ENCODE data around the gene PTGR1. TPM values are rescaled to one million over a fixed set of nuclear protein-coding genes. Genes with fewer than 3 reads are reported as not detected.
A peak's percentile ranks its signal among the peaks of the same experiment; 100 is the strongest.
"Not testable (repeated sequence)": the region's sequence is repeated elsewhere in the genome, so short reads cannot be mapped to it uniquely, and the experiment has no call there.

Gene PTGR1
- total and polyA plus RNA-seq, 7 donors: 8.0 to 32.2 (median 18.8) TPM

DNA sequence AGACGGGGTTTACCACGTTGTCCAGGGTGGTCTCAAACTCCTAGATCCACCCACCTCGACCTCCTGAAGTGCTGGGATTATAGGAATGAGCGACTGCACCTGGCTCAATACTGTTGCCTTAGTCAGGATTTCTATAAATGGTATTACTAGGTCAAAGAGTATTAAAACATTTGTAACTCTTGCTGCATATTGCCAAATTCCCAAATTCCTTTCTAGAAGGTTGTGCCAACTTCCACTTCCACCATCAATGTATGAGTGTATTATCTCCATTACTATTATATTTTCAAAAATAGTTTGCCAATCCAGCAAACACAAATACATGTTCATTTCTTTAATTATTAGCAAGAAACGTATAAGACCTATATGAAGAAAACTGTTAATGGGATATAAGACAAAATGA lies 10.6 kb downstream of the PTGR1 start:
- DNase-seq (no peak), ATAC-seq (no peak)
- H3K36me3 ChIP-seq (ENCODE audit: insufficient read depth in 1 of 2, low read depth in 1 of 2): peaks cover 3 to 66% of the 10 kb centered on the region in 2 donors
- intact Hi-C loops (cut with DNase I): no loop called here
- H3K27me3 ChIP-seq (ENCODE audit: insufficient read depth in 3 of 3, low read length in 2 of 3): no peaks in the 10 kb centered on the region
- TF ChIP-seq, protein P1, sequence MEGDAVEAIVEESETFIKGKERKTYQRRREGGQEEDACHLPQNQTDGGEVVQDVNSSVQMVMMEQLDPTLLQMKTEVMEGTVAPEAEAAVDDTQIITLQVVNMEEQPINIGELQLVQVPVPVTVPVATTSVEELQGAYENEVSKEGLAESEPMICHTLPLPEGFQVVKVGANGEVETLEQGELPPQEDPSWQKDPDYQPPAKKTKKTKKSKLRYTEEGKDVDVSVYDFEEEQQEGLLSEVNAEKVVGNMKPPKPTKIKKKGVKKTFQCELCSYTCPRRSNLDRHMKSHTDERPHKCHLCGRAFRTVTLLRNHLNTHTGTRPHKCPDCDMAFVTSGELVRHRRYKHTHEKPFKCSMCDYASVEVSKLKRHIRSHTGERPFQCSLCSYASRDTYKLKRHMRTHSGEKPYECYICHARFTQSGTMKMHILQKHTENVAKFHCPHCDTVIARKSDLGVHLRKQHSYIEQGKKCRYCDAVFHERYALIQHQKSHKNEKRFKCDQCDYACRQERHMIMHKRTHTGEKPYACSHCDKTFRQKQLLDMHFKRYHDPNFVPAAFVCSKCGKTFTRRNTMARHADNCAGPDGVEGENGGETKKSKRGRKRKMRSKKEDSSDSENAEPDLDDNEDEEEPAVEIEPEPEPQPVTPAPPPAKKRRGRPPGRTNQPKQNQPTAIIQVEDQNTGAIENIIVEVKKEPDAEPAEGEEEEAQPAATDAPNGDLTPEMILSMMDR (IDR thresholded peaks at IDR 0.05): no peak
- no peaks in the 10 kb centered on the region for H3K9me3 ChIP-seq
- WGBS, 3 donors: 74 to 89% (median 81%) methylated on average over 5 of the region's 5 CpGs
- H3K4me3 ChIP-seq: no peak overlapping the region
- H3K4me1 ChIP-seq: no peaks in the 10 kb centered on the region
- no peak overlapping the region for H3K27ac ChIP-seq

- H3K36me3 ChIP-seq (ENCODE audit: insufficient read depth in 1 of 2, low read depth in 1 of 2): peaks cover 5 to 69% of the 10 kb centered on the region in 2 donors
- TF ChIP-seq, protein P1 (IDR thresholded peaks at IDR 0.05): no peak
- H3K27me3 ChIP-seq (ENCODE audit: insufficient read depth in 3 of 3, low read length in 2 of 3): no peaks in the 10 kb centered on the region
- WGBS, 3 donors: 95 to 98% (median 96%) methylated on average over 5 of the region's 5 CpGs
- intact Hi-C loops (cut with DNase I): no loop called here
- H3K27ac ChIP-seq: no peak overlapping the region
- ATAC-seq (no peak), DNase-seq (no peak)
- H3K4me3 ChIP-seq: no peak overlapping the region
- no peaks in the 10 kb centered on the region for H3K9me3 ChIP-seq
- H3K4me1 ChIP-seq: no peaks in the 10 kb centered on the region
Observed at GRCh38 chr9:111586378-111586777, 13.1 kb downstream of the PTGR1 start.

GRCh38 chr9:111582888-111583287 lies 16.6 kb downstream of the PTGR1 start:
- intact Hi-C loops (cut with DNase I): no loop called here
- peaks cover 12 to 80% of the 10 kb centered on the region in 2 donors for H3K36me3 ChIP-seq (ENCODE audit: insufficient read depth in 1 of 2, low read depth in 1 of 2)
- ATAC-seq (no peak), DNase-seq (peak in 1 of 2 donors; percentile 17)
- no peak overlapping the region for H3K4me3 ChIP-seq
- no peaks in the 10 kb centered on the region for H3K4me1 ChIP-seq
- TF ChIP-seq, protein P1 (IDR thresholded peaks at IDR 0.05): no peak
- WGBS, 3 donors: 70 to 77% (median 71%) methylated on average over 3 of the region's 3 CpGs
- H3K27ac ChIP-seq: no peak overlapping the region
- H3K27me3 ChIP-seq (ENCODE audit: insufficient read depth in 3 of 3, low read length in 2 of 3): no peaks in the 10 kb centered on the region
- H3K9me3 ChIP-seq: no peaks in the 10 kb centered on the region

DNA sequence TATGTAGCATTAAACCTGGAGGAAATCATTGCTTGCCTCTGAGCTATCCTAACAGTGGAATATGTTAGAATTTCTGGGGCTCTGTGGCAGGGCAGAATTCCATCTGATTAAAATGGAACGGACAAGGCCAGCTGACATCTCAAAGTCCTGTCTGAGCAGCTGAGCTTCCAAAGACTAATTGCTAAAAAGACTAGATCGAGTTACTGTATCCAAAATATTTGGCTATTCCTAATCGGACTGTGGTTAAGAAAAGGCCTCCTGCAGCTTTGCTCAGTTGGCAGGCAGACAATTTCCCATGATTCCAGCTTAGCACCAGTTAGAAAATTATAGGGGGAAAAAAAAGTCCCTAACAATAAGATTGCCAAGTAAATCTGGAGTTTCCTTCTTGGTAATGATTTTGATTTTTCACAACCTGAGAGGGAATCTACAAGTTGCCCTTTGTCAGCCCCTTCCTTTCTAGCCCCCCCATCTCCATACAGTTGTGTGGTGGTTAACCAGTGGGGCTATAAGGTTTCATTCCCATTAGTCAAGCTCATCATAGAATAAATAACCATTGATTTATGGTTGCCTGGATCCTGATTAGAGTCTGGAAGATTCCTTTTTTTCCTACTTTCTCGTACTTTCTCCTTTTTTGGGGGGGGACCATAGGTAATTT lies 26.4 kb downstream of the PTGR1 start:
- intact Hi-C loops (cut with DNase I): no loop called here
- H3K4me3 ChIP-seq: no peak overlapping the region
- DNase-seq (no peak), ATAC-seq (peak; percentile 31 to 78 (median 40))
- H3K27me3 ChIP-seq (ENCODE audit: insufficient read depth in 3 of 3, low read length in 2 of 3): no peaks in the 10 kb centered on the region
- H3K36me3 ChIP-seq (ENCODE audit: insufficient read depth in 1 of 2, low read depth in 1 of 2): peaks cover under 1 to 92% of the 10 kb centered on the region in 2 donors
- H3K9me3 ChIP-seq: no peaks in the 10 kb centered on the region
- TF ChIP-seq, protein P1 (IDR thresholded peaks at IDR 0.05): no peak
- no peak overlapping the region for H3K27ac ChIP-seq
- 23 to 34% (median 29%) methylated on average over 4 of the region's 4 CpGs for WGBS, 3 donors
- H3K4me1 ChIP-seq: no peaks in the 10 kb centered on the region

- peaks cover 4 to 87% of the 10 kb centered on the region in 2 donors for H3K36me3 ChIP-seq (ENCODE audit: insufficient read depth in 1 of 2, low read depth in 1 of 2)
Observed at GRCh38 chr9:111568127-111568526, 31.3 kb downstream of the PTGR1 start.

More at GRCh38 chr9:111568127-111568526, 31.3 kb downstream of the PTGR1 start:
- H3K27me3 ChIP-seq (ENCODE audit: insufficient read depth in 3 of 3, low read length in 2 of 3); H3K4me3 ChIP-seq; intact Hi-C loops (cut with DNase I); H3K9me3 ChIP-seq; H3K4me1 ChIP-seq; DNase-seq; H3K27ac ChIP-seq; ATAC-seq: not testable (repeated sequence)
- 98 to 99% (median 99%) methylated on average over 4 of the region's 4 CpGs for WGBS, 3 donors

All from psoas muscle (tissue), 8 donors.